ENCODE results near the gene TMTC3.

GRCh38 chr12:88167384-88167783, 25.3 kb downstream of the TMTC3 start:
- no peak for TF ChIP-seq CTCF (IDR thresholded peaks at IDR 0.05)
- no peak for TF ChIP-seq POLR2A (IDR thresholded peaks at IDR 0.05)
